IPS DF 4.7 (cell line): ENCODE measurements around the gene SH3BP1.
"Not testable (repeated sequence)": the region's sequence is repeated elsewhere in the genome, so short reads cannot be mapped to it uniquely, and the experiment has no call there.

Experiments used
- DNase-seq: peaks from one replicate; pipeline ENCODE4 v3.0.0-alpha.2; 2013; ENCODE audit warnings: low spot score; ENCODE audit errors: extremely low read depth

The SH3BP1 gene

DNA sequence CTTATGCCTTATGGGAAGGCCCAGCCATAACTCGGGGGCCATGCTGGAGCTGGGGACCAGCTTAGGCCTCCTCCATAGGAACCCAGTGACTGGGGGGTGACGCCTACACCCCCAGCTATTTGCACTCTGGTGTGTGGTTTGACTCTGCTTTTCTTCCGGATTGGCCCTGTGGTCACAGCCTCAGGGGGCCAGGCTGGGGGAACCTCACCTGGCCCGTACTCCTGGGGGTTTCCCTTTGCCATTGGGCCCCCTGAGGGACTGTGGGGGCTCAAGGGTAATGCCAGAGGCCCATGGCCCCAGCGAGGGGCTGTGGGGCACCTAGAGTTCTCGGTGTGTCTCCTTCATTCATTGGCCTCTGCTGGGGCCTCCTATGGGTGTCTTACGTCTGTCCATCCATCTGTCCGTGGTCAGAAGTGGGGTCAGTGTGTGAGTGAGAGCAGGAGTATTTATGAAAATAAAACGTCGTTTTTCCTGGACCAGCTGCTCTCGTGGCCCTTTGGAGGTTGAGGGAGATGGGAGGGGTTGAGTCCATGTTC is 6.3 kb upstream of the SH3BP1 start:
- no peak for DNase-seq

DNA sequence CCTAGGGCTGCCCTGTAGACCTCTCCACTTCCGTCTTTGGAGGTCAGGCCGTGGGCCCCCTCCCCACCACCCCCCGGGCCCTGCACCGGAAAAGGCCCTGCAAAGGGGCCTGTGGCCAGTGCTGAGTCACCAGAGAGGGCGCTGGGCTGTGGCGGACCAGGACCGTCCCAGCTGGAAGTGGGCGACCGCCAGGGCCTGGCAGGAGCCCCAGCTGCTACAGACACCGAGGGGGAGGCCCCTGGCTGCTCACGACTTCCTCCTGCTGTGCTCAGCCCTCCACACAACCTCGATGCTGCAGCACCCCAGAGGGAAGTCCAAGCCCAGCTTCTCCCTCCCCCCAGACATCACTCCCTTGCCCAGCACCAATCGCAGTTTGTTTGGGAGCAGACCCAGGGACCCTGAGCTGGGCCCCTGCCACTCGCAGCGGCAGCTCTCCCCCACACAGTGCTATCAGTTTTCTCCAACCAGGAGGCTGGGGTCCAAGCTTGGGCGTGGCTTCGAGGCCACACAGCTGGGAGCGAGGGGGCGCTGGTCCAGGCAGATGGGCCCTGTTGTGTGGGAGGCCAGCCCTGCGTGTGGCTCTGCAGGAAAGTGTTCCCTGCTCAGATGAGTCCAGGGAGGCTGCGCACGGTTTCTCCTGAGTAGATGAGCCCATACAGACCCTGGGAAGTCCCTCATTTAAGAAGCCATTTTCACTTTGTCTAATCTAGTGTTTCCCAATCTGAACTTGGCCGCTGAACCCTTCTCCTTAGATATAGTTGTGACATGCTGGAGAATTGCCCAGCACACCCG is 5.6 kb upstream of the SH3BP1 start:
- no peak for DNase-seq

DNA sequence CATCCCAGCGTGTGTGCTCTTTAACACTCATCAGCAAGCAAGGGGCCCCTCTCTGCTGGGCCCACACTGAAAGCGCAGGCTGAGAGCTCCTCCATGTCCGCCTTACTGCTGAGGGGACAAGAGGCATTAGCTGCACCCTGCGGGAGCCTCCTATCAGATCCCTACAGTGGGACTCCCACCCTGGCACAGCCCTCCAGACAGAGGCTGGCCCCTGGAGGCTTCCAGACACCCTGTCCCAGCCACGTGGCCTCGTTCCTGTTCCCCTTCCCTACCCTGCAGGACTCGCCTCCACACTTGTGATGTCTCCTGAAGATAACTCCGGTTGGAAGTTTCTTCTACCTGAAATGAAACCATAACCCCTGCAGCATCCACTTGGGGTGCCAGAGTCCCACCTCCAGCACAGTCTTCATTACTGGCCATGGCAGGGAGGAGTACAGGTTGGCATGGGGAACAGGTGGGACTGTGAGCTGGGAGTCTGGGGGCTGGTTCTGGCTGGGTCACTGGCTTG is 5.0 kb upstream of the SH3BP1 start:
- no peak for DNase-seq

DNA sequence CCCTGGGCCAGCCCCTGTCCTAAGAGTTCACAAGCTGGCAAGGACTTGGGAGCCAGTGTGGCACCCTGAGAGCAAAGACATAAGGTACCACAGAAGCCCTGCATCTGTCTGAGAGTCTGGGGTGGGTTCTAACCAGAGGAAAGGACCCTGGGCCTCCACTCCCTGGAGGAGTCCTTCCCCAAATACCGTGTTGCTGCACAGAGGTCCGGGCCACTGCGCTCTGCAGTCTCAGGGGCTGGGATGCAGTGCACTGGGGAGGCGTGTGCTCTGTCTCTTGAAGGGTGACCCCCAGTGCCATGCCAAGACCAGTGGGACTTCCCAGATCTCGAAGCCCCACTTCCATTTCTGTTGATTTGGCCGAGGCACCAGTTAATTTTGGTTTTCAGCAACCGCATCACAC is 4.3 kb upstream of the SH3BP1 start:
- DNase-seq: no peak

DNA sequence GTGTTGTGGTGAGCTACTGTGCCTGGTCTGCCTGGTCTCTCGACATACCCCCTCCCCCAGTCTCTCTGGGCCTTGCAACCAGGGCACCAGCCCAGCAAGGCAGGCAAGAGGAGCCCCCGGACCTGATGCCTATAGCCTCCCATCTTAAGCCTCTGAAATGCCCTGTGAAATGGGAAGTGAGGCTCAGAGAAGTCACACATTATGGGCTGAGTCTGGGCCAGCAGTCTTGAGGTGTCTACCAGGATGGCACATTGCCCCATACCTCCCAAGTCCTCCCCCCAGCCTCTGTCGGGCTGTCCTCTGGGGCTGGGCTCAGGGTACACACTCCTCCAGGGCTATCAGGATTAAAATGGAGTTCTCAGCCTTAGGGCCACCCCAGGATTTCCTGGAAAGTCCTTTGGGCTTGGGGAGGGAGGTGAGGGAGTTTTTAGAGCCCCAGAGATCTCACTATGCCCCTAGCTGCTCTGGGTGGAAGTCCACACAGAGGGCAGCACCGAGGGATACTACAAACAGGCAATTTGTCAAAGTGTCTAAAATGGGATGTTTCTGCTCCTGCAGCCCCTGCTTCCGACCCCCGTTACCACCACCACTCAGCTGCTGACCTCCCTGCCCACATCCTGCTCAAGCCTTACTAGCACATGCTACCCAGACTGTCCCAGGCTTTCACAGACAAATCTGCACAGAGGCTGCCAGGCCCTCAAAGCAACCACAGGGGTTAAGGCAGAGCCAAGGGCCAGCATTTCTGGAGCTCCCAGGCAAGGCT is 3.1 kb upstream of the SH3BP1 start:
- DNase-seq: no peak

DNA sequence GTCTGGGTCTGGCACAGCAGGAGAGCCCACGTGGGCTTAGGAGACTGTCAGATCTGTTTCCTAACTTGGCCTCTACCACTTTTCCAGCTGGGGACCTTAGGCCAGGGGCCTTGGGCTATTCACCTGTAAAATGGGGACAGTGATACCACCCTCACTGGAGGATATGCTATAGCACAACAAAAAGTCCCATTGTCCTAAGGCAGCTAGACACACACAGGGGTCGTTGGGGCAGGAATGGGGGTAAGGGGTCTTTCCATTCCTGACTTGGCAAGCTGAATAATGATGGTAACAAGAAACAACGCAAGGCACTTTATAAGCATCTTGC is 2.6 kb upstream of the SH3BP1 start:
- DNase-seq: no peak

DNA sequence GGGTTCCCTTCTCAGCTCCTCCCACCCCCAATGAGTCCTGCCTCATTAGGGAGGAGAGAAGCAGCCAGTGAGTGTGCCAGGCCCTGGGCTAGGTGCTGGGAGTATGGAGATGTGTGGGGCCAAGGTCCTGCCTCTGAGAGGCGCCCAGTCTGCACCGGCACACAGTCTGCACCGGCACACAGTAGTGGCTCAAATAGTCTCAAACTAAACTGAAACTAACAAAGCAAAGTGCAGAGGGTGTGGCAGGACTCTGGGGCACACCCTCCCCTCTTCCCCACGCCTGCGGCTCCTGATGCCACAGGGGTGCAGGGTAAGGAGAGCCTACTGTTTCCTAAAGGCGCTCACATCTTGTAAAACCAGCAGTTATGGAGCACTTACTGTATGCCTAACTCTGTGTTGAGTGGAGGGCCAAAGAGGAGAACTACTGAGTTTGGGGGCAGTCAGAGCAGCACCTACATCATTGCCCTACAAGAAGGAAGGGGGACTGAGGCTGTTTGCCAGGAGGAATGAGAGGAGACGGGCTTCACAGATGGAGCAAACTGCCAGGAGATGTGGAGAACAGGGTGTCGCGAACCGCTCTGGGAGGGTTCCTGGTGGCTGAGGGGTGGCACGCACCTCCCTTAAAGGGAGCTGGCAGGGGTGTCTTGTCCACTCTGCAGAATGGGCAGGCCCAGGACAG is 939 bp upstream of the SH3BP1 start:
- no peak for DNase-seq

DNA sequence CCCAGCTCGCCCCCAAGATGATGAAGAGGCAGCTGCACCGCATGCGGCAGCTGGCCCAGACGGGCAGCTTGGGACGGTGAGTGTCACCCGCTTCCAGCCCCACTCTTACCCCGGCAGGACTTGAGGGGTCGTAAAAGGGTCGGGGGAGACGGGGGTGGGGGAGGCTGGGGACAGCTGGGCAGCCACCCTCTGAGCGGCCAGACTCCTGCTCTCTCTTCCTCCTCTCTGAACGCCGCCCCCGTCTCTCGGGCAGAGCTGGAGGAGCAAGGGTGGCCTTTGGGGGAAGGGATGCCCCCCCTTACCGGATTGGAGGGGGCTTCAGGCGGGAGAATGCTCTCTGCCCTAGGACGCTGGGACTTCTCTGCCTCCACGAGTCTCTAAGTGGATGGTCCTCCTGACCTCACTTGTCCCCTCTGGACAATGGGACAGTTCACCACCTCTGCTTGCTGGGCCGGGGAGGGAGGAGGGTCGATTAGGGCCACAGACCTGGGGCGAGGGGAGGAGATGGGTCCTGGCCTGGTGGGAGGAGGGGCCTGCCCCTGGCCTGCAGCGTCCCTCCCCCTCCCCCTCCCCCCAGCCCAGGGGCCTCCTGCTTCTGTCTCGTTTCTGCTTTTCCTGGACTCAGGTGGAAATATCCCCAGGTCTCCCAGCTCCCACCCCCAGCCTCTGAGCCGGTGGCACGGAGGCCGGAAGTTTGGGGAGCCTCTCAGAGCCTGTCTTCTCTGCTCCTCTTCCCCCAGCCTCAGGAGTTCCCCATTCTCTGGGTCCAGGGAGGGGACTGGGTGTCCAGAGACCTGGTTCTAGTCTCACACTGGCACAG is 512 bp downstream of the SH3BP1 start:
- no peak for DNase-seq

DNA sequence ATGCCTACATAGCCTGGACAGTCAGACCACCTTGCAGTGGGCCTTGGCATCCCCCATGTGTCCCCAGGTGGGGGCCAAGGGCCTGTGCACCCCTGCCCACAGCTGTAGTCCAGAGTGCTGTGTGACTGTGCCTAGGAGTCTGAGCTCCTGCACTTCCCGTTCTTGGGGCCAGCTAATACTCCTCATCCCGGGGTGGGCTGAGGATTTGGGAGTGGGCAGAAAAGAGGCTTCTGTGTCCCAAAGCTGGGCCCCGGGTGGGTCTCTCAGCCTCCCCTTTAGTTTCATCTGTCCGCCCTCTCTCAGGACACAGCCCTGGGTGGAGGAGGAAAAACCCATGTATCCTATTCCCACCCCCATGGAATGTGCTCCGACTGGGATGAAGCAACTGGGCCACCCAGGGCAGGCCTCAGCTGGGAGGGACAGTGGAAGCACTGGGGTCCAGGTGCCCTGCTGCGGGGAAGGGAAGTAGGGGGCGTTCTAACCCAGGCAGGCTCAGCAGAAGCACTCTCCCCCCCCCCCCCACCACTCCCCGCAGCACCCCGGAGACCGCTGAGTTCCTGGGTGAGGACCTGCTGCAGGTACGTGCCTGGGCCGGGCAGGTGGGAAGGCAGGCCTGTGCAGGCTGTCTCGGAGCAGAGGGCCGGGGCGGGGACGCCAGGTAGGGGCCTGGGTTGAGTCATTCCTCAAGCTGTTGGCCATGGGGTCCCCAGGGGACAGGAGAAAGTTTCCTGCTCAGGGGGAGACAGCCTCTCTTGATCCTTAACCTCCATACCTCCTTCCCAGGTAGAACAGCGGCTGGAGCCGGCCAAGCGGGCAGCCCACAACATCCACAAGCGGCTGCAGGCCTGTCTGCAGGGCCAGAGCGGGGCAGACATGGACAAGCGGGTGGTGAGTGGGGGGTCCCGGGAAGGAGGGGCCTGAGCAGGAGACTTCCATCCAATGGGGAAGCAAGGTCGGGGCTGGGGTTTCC is 1.4 kb downstream of the SH3BP1 start:
- DNase-seq: no peak

DNA sequence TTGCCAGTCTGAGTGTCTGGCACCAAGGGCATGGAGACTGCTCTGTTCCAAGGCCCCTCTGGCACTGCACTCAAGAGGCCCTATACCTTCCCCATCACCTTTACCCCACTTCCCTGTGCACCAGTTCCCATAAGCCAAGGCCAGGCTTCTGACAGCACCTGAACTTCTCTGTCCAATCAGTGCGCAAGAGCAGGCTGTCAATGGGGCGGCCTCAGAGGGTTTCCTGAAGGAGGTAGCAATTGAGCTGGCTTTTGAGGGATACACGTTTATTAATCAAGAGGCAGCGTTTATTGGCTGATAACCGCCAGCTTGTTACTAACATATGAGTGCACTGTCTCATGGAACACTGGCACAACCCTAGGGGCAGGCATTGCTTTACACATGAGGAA is 2.1 kb downstream of the SH3BP1 start:
- no peak for DNase-seq

DNA sequence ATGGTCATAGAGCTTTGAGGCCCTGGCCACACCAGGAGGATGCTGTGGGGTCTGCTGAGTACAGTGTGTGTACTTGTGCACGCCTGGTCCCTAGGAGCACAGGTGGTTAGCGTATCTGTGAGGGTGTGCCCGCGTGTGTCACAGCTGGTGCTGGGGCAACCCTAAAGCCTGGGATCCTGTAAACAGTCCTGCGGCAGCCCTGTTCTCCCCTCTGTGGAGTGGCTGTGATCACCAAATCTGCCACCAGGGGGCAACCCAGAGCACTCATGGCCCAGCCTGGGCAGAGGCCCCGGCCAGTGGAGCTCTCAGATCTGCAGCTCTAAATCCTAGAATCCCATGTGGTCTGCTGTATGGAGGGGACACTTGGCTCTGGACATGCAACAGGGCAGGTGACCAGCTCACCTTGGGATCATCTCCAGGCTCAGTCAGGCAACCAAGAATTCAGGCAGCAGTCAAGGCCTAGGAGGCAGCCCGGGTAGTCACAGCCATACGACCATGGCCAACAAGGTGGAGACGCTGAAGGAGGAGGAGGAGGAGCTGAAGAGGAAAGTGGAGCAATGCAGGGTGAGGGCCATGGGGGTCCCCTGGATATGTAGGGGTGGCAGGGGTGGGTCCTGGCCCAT is 3.9 kb downstream of the SH3BP1 start:
- no peak for DNase-seq

DNA sequence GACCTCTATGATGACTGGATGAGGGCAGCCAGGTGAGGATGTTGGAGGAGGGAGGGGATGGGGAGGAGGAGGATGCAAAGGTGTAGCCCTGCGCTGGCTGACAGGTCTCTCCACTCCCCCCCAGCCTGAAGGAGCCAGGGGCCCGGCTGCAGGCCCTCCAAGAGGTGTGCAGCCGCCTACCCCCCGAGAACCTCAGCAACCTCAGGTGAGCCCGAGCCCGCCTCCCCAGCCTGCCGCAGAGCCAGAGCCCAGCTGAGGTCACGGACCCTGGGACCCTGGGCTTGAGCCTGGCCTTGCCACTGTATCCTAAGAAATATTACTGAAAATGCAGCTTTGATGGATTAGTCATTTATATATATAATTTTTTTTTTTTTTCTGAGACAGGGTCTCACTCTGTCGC is 7.8 kb downstream of the SH3BP1 start:
- DNase-seq: no peak

DNA sequence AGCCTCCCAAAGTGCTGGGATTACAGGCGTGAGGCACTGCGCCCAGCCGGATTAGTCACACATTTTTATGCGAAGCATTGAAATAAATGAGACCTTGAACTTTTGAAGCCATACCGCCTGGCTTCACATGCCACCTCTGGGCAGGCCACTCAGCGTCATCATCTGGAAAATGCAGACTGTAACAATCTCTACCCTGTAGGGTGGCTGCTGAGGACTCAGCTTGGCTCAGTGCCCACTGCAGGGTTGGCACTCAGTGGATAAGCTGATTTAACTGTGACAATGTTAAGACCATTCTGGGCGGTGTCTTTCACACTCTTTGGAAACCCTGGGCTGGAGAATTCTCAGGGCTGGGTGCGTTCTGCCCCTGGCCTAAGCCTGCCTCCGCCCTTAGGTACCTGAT is 8.5 kb downstream of the SH3BP1 start:
- no peak for DNase-seq

DNA sequence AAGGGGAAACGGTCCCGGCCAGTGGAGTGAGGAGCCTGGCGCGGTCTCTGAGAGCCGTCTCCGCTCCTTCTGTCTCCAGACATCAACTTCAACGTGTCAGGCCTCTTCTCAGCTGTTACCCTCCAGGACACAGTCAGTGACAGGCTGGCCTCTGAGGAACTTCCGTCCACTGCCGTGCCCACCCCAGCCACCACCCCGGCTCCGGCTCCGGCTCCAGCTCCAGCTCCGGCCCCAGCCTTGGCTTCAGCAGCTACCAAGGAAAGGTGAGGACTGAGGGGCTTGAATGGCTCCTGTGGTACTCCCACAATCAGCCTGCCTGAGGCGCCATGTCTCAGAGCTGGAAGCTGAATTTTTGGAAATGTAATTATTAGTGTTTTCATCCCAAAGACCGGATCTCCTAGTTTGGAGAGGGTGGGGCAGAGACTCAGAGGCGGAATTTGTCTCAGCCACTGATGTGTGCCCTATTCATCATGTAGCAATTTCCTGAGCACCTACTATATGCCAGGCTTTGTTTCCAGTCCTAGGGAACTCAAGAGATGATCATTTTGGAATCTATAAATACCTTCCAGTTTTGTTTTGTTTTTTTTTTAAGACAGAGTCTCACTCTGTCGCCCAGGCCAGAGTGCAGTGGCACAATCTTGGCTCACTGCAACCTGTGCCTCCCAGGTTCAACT is 11.1 kb downstream of the SH3BP1 start:
- DNase-seq: no peak

DNA sequence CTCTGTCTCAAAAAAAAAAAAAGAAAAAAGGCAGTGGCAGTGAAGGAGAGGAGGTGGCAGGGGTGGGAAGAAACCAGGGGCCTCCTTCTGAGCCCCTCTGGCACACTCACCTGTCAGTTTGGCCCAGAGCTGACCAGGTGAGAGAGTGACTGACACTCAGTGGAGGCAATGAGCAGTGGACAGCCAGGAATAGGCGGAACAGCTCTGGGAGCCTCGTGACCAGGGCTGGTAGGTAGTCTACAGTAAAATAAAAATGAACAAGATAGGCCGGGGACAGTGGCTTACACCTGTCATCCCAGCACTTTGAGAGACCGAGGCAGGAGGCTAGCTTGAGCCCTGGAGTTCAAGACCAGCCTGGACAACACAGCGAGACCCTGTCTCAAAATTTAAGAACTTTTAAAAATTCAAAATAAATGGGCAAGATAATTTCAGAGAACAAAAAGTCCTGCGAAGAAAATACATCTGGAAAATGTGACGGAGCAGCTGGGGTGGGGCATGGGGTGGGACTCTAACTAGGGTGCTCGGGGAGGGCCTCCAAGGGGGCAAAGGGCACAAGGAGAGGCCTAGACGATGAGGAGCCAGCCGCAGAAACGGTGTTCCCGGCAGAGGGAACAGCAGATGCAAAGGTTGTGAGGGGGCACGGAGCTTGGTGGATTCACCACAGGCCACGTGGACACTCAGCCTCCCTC is 15.2 kb downstream of the SH3BP1 start:
- DNase-seq: no peak

DNA sequence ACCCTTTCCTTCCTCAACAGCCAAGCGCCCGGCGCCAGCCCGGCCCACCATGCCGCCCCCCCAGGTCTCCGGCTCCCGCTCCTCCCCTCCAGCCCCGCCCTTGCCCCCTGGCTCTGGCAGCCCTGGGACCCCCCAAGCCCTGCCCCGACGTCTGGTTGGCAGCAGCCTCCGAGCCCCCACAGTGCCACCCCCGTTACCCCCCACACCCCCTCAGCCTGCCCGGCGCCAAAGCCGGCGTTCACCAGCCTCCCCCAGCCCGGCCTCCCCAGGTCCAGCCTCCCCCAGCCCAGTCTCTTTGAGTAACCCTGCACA is 15.7 kb downstream of the SH3BP1 start:
- no peak for DNase-seq

DNA sequence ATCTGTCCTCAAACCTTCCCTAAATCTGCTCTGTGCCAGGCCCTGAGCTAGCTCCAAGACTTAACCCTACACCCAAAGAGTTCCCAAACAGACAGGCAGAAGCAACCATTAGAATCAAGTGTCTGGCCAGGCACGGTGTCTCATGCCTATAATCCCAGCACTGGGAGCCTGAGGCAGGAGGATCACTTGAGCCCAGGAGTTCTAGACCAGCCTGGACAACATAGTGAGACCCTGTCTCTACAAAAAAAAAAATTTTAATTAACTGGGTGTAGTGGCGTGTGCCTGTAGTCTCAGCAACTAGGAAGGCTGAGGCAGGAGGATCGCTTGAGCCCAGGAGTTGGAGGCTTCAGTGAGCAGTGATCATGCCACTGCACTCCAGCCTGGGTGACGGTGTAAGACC is 17.1 kb downstream of the SH3BP1 start:
- DNase-seq: not testable (repeated sequence)

DNA sequence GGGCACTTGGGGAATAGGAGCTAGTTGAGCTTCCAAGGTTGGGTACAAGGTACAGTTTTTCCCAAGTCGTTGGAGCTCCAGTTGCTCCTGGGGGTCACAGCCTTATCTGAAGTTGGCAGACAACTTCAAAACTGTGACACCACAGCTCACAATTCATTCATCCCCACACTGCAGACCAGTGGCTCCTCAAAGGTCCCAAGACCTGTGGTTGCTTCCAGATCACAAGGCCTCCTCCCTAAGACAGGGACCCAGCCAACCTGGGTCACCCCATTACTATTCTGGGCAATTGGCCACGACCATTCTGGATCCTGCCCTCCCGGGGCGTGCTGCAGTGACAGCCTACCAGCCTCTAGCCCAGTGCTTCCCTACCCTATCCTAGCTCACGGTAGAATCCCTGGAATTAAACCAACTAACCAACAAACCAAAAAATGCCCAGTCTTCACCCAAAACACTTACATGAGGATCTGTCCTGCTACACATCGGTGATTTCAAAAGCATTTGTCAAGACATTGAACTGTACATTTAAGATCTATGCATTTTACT is 18.2 kb downstream of the SH3BP1 start:
- DNase-seq: no peak
